ENCODE data around the gene GALM.

GALM gene

DNA sequence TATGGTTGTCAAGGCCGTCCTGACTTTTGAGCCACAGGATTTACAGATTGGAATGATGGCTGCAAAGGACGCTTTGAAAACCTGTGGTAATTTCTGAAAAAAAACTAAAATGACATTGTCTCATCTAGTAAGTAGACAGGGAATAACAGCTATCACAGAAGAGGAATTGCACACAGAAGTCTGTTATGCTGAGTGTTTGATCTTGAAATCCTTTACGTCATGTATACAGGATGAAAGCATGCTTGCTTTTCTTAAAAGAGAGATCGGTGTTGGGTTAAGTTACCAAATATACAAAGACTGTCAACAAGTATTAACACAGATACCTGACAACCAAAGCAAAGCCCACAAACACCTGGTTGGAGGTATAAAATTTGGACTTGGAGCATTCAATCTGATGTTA lies 97.8 kb downstream of the GALM start:
- no peaks in the 10 kb centered on the region for H3K9me3 Mint-ChIP-seq
- no peaks in the 10 kb centered on the region for H3K4me1 Mint-ChIP-seq
- H3K36me3 Mint-ChIP-seq (ENCODE audit: low read depth) = no peaks in the 10 kb centered on the region
- H3K27ac Mint-ChIP-seq = no peak overlapping the region
- TF ChIP-seq, protein P1, sequence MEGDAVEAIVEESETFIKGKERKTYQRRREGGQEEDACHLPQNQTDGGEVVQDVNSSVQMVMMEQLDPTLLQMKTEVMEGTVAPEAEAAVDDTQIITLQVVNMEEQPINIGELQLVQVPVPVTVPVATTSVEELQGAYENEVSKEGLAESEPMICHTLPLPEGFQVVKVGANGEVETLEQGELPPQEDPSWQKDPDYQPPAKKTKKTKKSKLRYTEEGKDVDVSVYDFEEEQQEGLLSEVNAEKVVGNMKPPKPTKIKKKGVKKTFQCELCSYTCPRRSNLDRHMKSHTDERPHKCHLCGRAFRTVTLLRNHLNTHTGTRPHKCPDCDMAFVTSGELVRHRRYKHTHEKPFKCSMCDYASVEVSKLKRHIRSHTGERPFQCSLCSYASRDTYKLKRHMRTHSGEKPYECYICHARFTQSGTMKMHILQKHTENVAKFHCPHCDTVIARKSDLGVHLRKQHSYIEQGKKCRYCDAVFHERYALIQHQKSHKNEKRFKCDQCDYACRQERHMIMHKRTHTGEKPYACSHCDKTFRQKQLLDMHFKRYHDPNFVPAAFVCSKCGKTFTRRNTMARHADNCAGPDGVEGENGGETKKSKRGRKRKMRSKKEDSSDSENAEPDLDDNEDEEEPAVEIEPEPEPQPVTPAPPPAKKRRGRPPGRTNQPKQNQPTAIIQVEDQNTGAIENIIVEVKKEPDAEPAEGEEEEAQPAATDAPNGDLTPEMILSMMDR (IDR thresholded peaks at IDR 0.05; ENCODE audit: unreplicated experiment in 3 of 3) = no peak
- H3K4me3 Mint-ChIP-seq = no peak overlapping the region
- H3K27me3 Mint-ChIP-seq (ENCODE audit: low read depth) = no peaks in the 10 kb centered on the region

DNA sequence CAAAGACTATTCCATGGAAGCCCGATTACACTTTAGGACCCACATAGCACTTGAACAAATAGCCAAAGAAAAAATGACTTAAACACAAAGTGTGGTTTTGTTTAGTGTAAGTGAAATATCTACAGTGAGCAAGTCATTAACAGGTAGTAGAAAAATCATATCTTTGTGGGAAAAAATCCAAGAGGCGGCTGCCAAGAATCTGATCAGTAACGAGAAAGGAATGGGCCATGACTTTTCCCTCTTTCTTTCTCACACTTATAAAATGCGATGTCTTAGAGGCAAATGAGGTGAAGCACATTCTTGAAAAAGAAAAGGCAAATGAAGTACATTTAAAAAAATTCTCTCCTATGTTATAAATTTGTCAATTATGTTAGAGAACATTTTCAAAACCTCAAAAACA lies 99.2 kb downstream of the GALM start:
- TF ChIP-seq, protein P1 (IDR thresholded peaks at IDR 0.05; ENCODE audit: unreplicated experiment in 3 of 3) = no peak
- H3K4me3 Mint-ChIP-seq = no peak overlapping the region
- no peak overlapping the region for H3K27ac Mint-ChIP-seq

DNA sequence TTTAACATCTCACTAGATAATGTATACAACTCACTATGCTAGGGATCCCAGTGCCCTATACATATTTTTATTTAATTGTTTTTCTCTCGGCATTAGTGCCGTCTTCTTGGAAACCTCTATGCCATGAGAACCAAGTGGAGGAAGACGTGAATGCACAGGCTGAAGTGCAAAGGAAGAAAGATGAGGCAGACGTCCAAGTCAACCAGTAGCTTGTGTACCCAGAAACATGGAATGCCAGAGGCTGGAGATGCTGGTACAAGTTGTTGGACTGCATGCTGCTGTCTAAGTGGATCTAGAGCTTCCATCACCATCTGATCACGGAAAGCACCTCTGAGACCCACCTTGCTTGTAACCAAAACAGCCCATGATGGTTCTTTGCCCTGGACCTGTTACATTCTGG lies 99.6 kb downstream of the GALM start:
- H3K9me3 Mint-ChIP-seq = no peaks in the 10 kb centered on the region
- TF ChIP-seq, protein P1 (IDR thresholded peaks at IDR 0.05; ENCODE audit: unreplicated experiment in 3 of 3) = no peak
- no peaks in the 10 kb centered on the region for H3K4me1 Mint-ChIP-seq
- no peaks in the 10 kb centered on the region for H3K36me3 Mint-ChIP-seq (ENCODE audit: low read depth)
- no peak overlapping the region for H3K4me3 Mint-ChIP-seq
- H3K27me3 Mint-ChIP-seq (ENCODE audit: low read depth) = no peaks in the 10 kb centered on the region
- H3K27ac Mint-ChIP-seq = no peak overlapping the region

More for the DNA sequence above, 99.2 kb downstream of the GALM start:
- Mint-ChIP-seq H3K36me3 (ENCODE audit: low read depth) (no peaks in the 10 kb centered on the region), H3K27me3 (ENCODE audit: low read depth) (no peaks in the 10 kb centered on the region), H3K9me3 (no peaks in the 10 kb centered on the region), H3K4me1 (no peaks in the 10 kb centered on the region)

- no peaks in the 10 kb centered on the region for H3K9me3 Mint-ChIP-seq
- no peaks in the 10 kb centered on the region for H3K4me1 Mint-ChIP-seq
- TF ChIP-seq, protein P1 (IDR thresholded peaks at IDR 0.05; ENCODE audit: unreplicated experiment in 3 of 3) = no peak
- H3K4me3 Mint-ChIP-seq = no peak overlapping the region
- H3K27ac Mint-ChIP-seq = no peak overlapping the region
- no peaks in the 10 kb centered on the region for H3K27me3 Mint-ChIP-seq (ENCODE audit: low read depth)
- no peaks in the 10 kb centered on the region for H3K36me3 Mint-ChIP-seq (ENCODE audit: low read depth)
Measured at GRCh38 chr2:38771632-38772031, 105.7 kb downstream of the GALM start.

GRCh38 chr2:38775097-38775920 lies 109.4 kb downstream of the GALM start:
- Mint-ChIP-seq H3K9me3 (no peaks in the 10 kb centered on the region), H3K4me3 (peak overlapping the region; percentile 7 to 59 (median 8)), H3K36me3 (ENCODE audit: low read depth) (no peaks in the 10 kb centered on the region), H3K27ac (no peak overlapping the region), H3K27me3 (ENCODE audit: low read depth) (peaks cover 3% of the 10 kb centered on the region), H3K4me1 (peaks cover 12% of the 10 kb centered on the region)
- TF ChIP-seq, protein P1 (IDR thresholded peaks at IDR 0.05; ENCODE audit: unreplicated experiment in 3 of 3) = no peak

DNA sequence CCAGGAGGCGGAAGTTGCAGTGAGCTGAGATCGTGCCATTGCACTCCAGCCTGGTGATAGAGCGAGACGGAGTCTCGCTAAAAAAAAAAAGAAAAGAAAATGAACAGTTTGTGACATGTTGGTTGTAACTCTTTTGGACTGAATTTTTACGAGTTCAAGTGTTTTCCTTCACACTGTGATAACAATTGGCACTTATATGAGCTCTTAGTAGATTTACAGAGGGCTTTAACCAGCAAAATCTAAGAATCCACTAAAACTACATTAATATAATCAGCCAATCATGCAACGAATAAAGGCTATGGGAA lies 110.0 kb downstream of the GALM start:
- H3K27ac Mint-ChIP-seq = peak overlapping the region in 1 of 3 experiments; percentile 60
- no peaks in the 10 kb centered on the region for H3K9me3 Mint-ChIP-seq
- H3K36me3 Mint-ChIP-seq (ENCODE audit: low read depth) = no peaks in the 10 kb centered on the region
- peaks cover 12% of the 10 kb centered on the region for H3K4me1 Mint-ChIP-seq
- TF ChIP-seq, protein P1 (IDR thresholded peaks at IDR 0.05; ENCODE audit: unreplicated experiment in 3 of 3) = no peak
- peak overlapping the region; percentile 52 to 82 (median 77) for H3K4me3 Mint-ChIP-seq
- H3K27me3 Mint-ChIP-seq (ENCODE audit: low read depth) = peaks cover 3% of the 10 kb centered on the region

Data from nephron (organoid).